HPDE6-E6E7 (cell line): ENCODE measurements around the gene NR3C2.

ENCODE experiments used
- DNase-seq: peaks from one replicate; pipeline ENCODE4 v3.0.0; 2011; ENCODE audit warnings: missing footprints; ENCODE audit errors: extremely low spot score

The NR3C2 gene

GRCh38 chr4:148441986-148442831 lies at the start of gene NR3C2:
Gene NR3C2 (minus strand): TSS chr4:148442414.
- peak; percentile 99 for DNase-seq

- DNase-seq: no peak
These were observed 45.0 kb upstream of the NR3C2 start for GRCh38 chr4:148487181-148487580.

- DNase-seq: no peak
These were observed 39.4 kb upstream of the NR3C2 start for GRCh38 chr4:148481636-148482035.

- no peak for DNase-seq
These were observed 35.1 kb upstream of the NR3C2 start for GRCh38 chr4:148477276-148477675.

GRCh38 chr4:148469938-148470337 lies 27.7 kb upstream of the NR3C2 start:
- no peak for DNase-seq

GRCh38 chr4:148454835-148455234 lies 12.6 kb upstream of the NR3C2 start:
- no peak for DNase-seq

- DNase-seq: no peak
These were observed 11.6 kb upstream of the NR3C2 start for GRCh38 chr4:148453833-148454232.

GRCh38 chr4:148452970-148453369 lies 10.8 kb upstream of the NR3C2 start:
- no peak for DNase-seq

GRCh38 chr4:148449921-148450320 lies 7.7 kb upstream of the NR3C2 start:
- no peak for DNase-seq

GRCh38 chr4:148448141-148448540 lies 5.9 kb upstream of the NR3C2 start:
- no peak for DNase-seq

GRCh38 chr4:148447681-148448080 lies 5.5 kb upstream of the NR3C2 start:
- DNase-seq: no peak

GRCh38 chr4:148445860-148446330 lies 3.7 kb upstream of the NR3C2 start:
- DNase-seq: no peak

GRCh38 chr4:148445071-148445859 lies 3.1 kb upstream of the NR3C2 start:
- DNase-seq: no peak

GRCh38 chr4:148444296-148445070 lies 2.3 kb upstream of the NR3C2 start:
- DNase-seq: no peak

- no peak for DNase-seq
These were observed 1.5 kb upstream of the NR3C2 start for GRCh38 chr4:148443512-148444295.

- DNase-seq: no peak
These were observed 758 bp upstream of the NR3C2 start for GRCh38 chr4:148442832-148443511.

- DNase-seq: no peak
These were observed 609 bp downstream of the NR3C2 start for GRCh38 chr4:148441624-148441985.

- no peak for DNase-seq
These were observed 4.2 kb downstream of the NR3C2 start for GRCh38 chr4:148438047-148438446.

- no peak for DNase-seq
These were observed 4.8 kb downstream of the NR3C2 start for GRCh38 chr4:148437439-148437838.

- no peak for DNase-seq
These were observed 5.7 kb downstream of the NR3C2 start for GRCh38 chr4:148436512-148436911.
